AG08395 (cell line): ENCODE data around the gene BRF1.

ENCODE experiments used
- DNase-seq: peaks from one replicate; pipeline ENCODE4 v3.0.0; 2012; ENCODE audit warnings: mixed read lengths, low spot score

BRF1 gene

DNA sequence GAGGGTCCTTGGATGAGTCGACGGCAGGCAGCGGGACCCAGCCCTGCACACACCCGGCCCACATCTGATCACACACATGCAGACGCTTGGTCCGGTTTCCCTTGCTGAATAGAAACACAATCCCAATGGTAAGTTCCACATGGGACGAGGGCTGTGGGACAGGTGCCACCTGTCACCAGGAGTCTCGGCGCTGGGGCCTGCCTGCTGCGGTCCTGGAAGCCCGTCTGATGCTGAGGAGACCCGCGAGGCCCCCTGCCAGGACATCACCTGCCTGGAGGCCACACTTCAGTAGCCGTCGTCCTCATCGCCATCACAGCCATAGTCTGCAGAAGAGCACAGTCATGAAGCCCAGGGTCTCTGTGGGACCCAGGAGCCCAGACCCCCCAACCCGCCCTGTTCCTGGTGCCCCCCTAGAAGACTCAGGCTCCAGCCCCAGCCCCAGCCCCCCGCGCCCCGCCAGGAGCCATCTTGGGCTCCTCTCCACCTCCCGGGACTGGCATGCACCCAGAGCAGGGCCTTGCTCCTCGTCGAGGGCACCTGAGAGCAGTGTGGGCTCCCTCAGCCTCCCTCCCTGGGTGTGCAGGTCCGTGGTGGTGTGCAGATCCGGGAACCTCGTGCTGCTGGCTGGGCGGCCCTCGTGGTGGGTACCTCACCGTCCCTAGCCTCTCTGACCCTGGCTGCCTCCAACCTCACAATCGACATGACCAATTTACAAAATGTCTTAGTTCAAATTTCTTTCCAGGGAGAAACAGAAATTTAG lies 90.4 kb downstream of the BRF1 start:
- no peak for DNase-seq

DNA sequence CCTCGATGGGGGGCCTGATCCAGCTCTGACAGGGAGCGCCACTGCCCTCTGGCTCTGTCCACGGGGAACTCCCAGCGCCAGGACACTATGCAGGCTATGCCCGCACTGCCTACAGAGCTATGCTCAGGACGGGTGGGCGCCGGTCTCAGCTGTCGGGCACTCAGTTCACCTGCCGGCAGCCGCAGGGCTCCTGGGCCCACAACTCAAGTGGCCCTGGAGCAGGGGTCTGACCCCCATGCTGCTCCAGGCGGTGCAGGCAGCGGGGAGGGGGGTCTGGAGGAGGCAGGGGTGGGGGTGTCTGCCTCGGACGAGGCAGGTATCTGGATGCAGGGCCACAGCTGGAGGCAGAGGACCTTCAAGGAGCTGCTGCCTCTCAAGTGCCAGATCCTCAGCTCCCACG lies 91.2 kb downstream of the BRF1 start:
- DNase-seq = no peak

DNA sequence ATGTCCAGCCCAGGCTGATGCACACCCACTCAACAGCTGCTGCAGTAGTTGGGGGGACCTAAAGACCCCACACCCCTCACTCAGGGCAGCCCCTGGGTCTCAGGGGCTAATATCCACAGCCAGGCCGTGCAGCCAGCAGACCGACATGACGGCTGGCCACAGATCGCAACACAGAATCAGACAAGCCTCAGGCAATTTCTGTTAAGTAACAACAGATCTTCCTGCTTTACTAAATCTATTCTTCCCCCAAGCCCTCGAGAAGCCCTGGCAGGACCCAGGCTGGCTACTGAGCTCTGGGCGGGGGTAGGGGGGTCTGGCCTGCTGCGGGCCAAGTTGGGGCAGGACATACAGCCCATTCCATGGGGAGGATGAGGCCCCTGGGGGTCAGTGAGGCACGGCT lies 91.7 kb downstream of the BRF1 start:
- DNase-seq = no peak

DNA sequence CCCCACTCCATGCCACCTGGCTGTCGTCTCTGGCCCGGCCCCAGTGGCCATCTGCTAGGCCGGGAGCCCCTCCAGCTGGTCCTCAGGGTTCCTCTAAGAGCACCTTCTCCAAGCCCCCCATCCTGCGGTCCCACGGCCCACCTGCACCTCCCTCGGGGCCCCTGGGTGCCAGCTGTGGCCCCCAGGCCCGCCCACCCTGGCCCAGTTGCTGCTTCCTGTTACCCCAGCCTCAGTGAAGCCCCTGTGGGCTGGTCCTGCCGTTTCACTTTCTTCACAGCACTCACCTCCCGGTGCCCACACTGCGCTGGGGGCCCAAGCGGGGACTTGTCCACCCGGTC lies 92.1 kb downstream of the BRF1 start:
- DNase-seq = no peak

DNA sequence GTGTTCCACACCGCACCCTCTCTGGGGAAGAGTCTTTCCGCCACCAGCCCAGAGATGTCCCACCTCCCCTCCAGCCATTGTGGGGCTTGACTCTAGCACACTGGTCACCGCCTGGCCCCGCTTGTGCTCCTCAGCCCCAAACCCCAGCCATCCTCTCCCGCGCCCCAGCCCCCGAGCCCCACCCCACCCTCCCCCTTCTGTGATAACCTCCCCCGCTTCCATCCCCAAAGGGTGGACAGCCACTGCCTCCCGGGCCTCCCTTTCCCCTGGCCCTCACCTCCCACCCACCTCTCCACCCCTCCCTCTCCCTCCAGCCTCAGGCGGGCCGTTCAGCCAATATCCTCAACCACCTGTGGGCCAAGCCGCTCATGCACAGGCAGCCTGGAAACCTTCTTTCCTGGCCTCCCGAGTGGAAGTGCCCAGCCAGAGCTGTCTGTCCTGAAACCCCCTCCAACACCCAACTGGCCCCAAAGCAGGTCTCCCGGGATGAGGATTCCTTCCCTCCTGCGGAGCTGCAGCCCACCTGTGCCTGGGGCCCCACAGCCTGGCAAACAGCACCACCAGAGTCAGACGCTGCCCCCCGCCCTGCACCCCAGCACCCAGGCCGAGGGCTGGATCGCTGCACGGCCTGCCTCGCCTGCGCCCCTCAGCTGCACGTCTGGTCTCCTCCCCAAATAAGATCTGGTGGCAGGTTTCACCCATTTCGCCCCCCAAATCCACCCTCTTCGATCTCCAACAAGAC lies 92.6 kb downstream of the BRF1 start:
- DNase-seq = no peak

DNA sequence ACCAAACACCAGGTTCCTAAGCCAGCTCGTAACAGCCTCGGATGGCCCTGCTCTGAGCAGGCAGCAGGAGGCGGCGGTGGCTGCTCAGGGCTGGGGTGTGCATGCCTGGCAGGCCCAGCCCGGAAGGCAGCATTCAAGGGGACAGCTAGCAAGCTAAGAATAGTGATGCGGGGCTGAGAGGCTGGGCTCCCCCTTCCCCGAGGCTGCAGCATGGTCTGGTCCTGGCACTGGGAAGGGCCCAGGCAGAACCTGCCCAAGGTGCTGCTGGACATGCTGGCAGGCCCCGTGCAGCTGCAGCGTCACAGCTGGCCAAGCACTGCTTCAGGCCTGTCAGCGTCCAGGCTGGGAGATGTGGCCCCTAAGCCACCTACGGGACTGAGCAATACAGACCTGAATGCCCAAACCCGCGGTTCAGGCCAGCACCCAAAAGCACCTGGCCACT lies 93.3 kb downstream of the BRF1 start:
- no peak for DNase-seq

DNA sequence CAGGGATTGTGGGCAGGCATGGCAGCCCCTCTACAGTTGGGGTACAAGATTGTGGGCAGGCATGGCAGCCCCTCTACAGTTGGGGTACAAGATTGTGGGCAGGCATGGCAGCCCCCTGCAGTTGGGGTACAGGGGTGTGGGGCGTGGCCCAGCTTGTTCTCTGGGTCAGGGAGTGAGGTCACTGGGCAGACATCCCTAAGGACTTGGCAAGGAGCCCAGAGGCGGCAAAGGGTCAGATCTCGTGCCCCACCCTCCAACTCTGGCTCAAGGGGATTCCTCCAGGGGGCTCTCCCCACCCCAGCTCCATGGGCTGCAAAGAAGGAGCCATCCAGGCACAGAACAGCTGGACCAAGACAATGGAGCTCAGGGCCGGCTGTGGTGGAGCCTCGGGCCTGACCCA lies 93.9 kb downstream of the BRF1 start:
- no peak for DNase-seq

DNA sequence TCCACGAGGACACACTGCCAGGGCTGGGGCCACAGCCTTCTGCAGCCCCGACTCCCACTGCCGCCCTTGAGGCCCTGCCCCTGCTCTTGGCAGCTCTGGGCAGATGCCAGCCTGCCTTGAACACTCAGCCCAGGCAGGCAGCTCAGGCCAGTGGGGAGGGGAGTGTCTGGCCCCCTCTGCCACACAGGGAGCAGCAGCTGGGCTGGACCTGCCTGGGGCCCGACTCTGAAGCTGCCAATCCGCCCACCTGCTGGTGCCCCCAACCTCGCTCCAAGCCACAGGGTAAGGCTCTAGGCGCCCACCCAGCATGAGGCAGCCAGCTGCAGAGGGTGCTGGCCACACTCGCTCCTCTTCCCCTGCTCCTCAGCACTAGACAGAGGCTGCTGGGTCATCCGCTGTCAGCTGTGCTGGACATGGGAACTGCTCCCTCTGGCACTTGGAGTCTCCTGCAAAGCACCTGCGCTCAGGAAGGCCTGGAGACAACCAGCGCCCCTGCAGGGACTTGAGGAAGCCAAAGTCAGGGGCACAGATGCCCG lies 95.1 kb downstream of the BRF1 start:
- DNase-seq = no peak

DNA sequence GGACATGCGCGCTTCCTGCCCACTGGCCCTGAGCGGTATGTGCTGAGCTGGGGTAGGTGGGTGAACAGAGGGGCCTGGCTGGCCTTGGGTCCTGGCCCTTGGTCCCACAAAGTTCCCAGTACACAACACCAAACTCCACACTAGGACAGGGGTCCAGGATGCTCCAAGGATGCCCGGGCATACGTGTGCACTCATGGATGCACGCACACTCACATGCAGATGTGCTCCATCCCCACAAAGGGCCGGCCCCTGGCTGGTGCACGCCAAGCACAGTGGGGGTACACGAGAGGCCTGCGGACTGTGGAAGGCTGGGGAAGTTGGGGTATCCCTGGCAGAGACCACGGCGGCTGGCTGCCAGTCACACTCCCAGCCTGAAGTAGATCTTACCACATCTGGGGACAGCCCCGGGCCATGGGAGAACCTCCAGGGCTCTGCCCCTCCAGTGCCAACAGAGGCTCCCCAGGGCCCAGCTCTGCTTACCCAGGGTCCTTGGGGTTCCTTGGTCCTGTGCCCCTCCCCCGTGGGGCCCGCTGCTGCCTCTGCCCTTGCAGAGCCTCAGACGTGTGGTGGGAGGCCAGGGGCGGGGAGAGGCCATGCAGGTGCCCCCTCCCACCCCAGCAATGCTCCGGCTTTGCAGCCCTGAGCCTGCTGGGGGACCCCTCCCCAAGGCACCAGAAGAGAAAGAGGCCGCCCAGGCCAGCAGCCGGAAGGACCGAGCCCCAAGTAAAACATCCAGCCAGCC lies 95.7 kb downstream of the BRF1 start:
- DNase-seq = no peak

DNA sequence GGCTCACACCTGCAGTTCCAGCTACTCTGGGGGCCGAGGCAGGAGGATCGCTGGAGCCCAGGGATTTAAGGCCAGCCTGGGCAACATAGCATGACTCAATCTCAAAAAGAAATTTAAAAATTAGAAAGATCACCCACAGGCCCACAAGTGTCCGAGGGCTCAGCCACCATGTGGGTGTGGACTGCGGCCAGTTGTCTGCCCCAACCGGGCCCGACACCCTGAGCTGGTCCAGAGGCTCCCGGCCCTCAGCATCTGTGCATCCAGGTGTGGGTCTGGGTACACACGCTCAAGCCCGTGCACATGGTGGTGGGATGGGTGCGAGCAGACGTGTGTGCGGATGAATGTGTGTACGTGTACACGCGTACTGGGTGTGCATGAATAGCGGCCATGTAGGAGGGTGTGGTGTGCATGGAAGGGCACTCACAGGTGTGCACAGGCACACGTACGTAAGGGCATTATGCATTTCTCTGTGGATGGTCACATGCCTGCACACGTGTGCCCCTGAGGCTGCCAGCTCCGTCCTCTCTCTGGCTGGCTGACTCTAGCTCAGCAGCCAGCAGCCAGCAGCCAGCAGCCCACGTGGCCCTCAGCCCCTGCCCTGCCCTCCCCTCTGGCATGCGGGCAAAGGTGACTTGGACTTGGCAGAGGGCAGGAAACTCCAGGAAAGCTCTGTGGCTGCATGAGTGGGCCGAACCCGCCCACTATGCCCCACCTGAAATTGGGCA lies 96.4 kb downstream of the BRF1 start:
- no peak for DNase-seq

DNA sequence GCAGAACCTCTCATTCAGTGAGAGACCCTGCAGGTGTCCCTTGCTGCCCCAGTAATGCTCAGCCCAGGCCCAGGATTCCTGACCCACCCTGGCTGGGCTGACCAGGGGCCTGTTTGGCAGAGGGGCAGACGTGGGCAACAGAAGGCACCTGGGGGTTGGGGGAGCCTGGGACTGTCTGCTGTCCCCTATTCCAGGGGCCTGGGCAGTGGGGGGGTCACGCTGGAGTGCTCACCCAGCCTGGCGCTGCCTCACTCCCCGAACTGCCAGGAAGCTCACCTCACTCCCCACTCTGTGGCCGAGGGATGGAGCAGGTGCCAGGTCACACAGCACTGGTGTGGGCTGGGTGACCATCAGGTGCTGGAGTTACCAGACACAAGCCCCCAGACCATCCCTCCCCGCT lies 97.1 kb downstream of the BRF1 start:
- no peak for DNase-seq

DNA sequence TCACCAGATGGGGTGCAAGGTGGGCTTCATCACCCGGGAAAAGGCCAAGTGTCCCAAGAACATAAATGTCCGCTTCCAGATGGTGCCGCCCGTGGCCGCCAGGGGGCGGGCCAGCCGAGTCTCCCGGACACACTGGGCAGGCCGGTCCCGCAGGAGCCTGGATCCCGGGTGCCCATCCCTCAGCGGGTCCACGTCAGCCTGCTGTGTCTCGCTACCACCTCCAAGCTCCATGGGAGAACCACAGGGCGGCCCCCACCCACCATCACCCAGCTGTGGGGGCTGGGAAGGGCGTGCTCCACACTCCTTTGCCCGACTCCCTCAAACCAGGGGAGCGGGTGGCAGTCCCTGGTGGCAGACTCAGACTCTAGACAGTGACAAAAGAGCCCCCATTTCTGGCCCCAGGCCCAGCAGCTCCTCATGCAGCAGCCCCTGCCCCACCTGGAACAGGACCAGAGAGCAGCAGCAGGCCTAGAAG lies 97.7 kb downstream of the BRF1 start:
- DNase-seq = peak; percentile 90

DNA sequence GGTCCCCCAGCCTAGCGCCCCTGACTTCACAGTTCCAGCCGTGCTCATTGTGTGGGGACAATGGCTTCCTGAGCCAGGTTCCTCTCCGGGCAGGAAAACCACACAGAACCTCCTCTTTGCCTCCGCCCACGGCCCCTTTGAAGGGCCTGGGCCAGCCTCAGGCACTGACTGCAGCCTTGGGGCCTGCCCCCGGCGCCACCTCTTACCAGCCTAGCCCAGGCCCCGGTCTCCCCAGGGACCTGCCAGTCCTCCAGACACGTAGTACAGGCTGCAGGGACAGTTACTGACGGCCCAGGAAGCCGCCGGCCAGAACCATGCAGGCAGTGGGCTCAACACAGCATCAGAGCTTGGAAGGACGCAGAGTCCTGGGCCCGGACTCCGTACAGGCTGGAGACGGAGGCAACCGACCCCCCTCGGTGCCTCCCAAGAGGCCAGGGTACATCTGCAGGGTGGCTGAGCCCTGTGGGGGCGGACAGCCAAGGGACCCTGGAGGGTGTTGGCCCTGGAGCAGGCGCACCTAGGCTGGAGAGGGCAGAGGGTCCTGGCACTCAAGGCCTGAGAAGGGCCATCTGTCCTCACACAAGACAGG lies 98.8 kb downstream of the BRF1 start:
- DNase-seq = no peak

DNA sequence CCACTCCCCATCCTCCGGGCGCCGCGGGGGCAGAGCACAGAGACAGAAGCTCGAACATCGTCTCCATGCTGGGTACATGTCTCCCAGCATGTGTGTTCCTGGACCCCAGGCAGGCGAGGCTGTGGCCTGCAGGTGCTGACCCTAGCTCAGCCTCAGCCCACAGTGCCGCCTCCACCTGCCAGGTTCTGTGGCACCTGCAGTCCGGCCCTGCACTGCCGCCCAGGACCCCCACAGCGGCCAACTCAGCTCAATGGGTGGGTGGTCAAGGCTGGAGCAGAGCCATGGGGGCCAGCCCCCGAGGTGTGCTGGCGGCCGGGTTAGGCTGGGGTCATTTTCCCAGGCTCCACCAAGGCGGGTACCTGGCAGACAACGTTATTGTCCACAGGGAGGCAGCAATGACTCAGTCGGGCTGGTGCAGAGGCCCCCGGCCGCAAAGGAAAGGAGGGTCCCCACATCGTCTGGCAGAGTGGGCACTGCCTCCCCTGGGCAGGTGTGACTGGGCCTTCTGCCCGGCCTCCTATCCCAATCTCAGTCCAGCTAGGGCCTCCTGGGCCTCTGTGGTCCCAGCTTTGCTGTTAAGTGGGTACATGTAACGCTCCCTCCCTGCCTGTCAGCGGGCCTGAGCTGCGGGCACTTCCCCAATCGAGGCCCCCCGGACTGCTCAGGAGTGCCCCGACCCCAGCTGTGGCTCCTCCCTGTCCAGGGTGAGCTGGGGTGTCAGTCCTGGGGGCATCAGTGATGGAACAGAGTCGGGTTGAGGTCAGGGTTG lies 99.5 kb downstream of the BRF1 start:
- no peak for DNase-seq

DNA sequence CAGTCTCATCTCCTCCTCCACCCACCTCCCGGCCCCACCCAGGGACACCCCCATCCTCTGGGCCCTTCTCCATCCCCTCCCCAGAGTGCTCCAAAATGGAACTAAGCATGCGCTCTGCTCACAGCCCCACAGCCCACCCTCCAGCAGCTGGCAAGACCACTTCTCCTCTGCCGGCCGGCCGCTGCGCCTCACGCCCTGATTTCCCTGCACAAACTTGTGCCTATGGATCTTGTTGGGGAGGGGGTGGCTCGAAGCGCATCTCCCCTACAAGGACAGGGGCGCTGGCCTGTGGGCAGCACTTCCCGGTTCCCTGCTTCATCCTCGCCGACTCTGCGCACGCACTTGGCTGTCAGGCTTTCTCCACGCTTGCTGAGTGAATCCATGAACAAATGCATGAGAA lies 100.2 kb downstream of the BRF1 start:
- DNase-seq = no peak

DNA sequence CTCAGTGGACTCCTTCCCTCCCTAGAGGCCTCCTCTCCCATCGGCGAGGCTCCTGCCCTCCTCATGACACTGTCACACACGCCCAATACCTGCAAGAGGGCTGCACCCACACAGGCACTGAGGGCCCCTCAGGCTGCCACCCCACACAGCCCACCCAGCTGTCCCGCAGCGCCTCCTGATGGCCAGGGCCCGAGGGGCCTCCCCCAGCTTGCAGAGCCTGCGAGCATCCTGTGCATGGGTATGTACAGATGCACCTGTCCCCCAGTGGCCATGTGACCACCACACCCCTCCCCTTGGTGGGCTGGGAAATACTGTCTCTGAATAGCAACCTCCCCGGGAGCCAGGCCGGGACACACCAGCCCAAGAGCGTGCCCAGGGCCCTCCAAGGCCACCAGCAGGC lies 100.7 kb downstream of the BRF1 start:
- DNase-seq = no peak

DNA sequence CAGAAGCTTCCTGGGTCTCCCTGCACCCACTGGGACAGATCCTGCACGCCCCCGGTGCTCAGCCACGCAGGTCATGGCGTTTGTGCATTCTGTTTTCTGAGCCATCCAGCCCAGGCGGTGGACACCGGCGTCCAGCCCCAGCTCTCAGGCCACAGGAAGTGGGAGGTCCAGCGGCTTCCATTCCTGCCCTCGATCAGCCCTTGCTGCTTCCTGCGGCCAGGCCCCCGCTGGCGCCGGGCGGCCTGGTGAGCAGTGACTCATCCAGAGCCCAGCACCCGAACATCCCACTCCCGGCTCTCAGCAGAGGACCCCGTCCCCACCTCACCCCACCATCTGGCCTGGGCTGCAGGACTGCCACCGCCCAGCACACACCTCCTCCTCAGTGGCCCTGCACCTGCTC lies 101.7 kb downstream of the BRF1 start:
- DNase-seq = no peak

DNA sequence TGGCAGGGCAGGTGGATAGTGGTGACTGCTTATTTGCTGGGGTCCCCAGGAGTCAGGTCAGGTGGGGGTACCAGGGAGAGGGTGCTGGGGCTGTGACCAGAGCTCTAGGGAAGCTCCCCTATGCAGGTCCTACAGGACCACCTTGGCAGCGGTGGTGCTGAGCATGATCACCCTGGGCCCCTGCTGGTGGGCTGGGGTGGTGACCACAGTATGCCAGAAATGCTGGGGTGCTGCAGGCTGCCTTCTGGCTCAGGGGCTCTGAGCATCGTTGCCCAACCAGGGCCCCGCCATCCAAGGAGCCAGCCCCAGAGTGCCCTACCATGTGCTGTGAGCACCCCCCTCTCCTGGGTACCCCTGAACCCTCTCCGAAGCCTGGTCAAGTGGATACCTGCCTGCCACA lies 102.2 kb downstream of the BRF1 start:
- no peak for DNase-seq

DNA sequence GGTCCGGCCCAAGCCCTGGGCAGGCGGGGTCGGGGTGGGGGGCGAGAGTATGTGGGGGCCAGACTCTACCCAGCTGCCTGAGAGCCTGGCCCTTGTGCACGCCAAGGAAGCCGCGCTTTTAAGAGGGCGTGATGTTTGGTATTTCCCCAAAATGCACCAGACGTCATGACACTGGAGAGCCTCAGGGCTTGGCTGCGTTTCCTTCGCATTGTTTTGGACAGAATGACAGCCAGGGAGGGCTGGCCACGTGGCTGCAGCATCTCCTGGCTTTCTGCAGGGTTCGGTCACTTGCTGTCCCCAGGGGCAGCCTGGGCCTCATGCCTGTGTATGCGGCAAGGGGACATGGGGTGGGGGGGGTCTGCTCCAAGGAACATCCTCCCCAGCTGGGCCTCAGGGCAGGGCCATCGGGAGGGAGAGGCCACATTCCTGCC lies 103.6 kb downstream of the BRF1 start:
- peak; percentile 79 for DNase-seq

DNA sequence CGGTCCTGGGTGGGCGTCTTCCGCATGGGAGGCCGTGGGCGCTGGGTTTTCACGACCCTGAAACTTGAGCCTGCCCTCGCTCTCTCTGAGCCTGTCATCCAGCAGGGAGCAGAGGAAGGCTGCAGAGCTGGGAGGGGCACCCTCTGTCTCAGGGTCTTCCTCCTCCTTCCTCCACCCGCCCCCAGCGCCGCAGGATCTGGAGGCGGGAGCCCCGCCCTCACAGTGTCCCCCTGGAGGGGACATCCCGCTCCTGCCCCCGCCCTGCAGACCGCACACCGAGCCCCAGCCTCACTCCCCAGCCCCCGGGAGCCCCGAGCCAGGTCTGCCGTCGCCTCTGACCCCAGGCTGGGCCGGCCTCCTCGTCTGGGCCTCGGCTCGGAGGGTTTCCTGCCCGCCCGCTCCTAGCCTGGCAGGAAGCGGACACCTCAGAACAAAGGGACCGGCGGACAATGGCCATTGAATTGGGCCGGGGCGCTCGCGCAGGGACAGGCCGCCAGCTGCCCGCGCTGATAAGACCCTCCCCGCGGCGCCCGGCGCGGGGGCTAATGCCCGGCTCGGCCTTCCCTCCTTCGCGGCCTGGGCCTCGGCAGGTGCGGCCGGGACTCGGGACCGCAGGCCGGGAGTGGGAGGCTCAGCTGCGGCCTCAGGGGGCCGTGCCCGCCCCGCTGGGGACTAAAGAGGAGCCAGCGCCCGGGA lies 104.4 kb downstream of the BRF1 start:
- no peak for DNase-seq
